GM12872 (cell line): ENCODE data around the gene COX6A2.

Experiments
- CTCF ChIP-seq: IDR thresholded peaks from 3 replicates; pipeline ENCODE4 v1.5.1; 2011; ENCODE audit warnings: low read depth, mild to moderate bottlenecking, low read length, moderate library complexity; ENCODE audit not compliant: insufficient read depth

Gene COX6A2

DNA sequence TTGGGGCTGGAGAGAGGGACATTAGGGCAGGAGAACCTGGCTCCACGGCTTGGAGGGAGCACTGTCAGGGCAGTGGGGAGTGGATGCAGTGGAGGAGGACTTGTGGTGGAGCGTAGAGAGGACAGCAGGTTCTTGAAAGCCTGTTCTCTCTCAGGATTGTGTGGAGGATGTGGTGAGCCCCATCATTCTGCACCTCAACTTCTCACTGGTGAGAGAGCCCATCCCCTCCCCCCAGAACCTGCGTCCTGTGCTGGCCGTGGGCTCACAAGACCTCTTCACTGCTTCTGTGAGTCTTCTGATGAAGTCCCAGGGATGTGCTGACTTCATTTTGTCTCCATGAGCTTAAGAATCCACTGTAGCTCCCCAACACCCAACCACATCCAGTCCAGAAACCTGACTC, 13.5 kb downstream of the COX6A2 start:
- TF ChIP-seq CTCF = no peak

- no peak for TF ChIP-seq CTCF
These were observed 14.2 kb downstream of the COX6A2 start for GRCh38 chr16:31413943-31414342.

GRCh38 chr16:31413381-31413780, 14.8 kb downstream of the COX6A2 start:
- no peak for TF ChIP-seq CTCF

DNA sequence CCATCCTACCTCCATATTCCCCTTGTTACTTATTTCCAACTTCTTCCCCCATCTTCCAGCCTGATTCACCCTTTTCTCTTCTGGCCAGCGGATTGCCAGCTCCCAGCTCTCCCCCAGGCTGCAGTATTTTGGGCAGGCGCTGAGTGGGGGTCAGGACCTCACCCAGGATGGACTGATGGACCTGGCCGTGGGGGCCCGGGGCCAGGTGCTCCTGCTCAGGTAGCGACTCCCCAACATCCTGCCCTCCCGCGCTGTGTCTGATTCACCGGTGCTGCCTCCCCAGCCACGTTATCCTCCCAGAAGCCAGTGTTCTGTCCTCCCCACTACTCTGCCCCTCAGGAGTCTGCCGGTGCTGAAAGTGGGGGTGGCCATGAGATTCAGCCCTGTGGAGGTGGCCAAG, 15.4 kb downstream of the COX6A2 start:
- TF ChIP-seq CTCF = no peak

GRCh38 chr16:31411024-31411844, 16.9 kb downstream of the COX6A2 start:
- no peak for TF ChIP-seq CTCF

GRCh38 chr16:31410082-31410481, 18.1 kb downstream of the COX6A2 start:
- no peak for TF ChIP-seq CTCF

DNA sequence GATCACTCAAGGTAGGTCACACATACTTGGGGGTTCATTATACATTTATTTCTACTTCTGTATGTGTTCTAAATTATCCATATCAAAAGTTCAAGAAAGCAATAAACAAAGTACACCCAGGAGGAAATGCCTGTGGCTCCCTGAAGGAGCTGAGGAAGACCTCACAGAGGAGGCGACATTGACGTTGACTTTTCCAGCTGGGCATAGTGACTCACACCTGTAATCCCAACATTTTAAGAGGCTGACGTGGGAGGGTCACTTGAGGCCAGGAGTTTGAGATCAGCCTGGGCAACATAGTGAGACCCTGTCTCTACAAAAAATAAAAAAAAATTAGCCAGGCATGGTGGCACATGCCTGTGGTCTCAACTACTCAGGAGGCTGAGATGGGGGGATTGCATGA, 18.7 kb downstream of the COX6A2 start:
- TF ChIP-seq CTCF = no peak
